Body of pancreas (tissue), 4 donors: ENCODE data around the gene TBC1D14. TPM values are rescaled to one million over a fixed set of nuclear protein-coding genes. Genes with fewer than 3 reads are reported as not detected.

Source experiments
- ATAC-seq: fragments of 150-250 bp; one replicate; pipeline ENCODE4 v1.9.1; 2016
- DNase-seq, 4 donors: peaks; one replicate each; pipeline ENCODE4 v3.0.0-alpha.2; 2019
- H3K27ac ChIP-seq, 4 donors: fragments of 200-600 bp; sonication (generic); 1 replicate in 3 of 4; 2 replicates in 1 of 4; pipeline versions ENCODE4 v1.5.1 to v1.6.1; 2016 to 2019; ENCODE audit warnings: mild to moderate bottlenecking in 1 of 4, mixed read lengths in 1 of 4, moderate library complexity in 1 of 4
- H3K27me3 ChIP-seq, 2 donors: fragments of 200-600 bp; sonication (generic); one replicate each; pipeline ENCODE4 v1.6.0; 2016; ENCODE audit warnings: mild to moderate bottlenecking in 1 of 2
- H3K36me3 ChIP-seq, 2 donors: fragments of 200-600 bp; sonication (generic); replicated peaks in 1 of 2; 2 replicates each; pipeline ENCODE4 v1.5.1; 2016; ENCODE audit warnings: low read depth in 2 of 2; ENCODE audit not compliant: insufficient read depth in 1 of 2
- H3K4me1 ChIP-seq: fragments of 200-600 bp; sonication (generic); one replicate; pipeline ENCODE4 v1.6.0; 2016
- H3K4me3 ChIP-seq, 2 donors: fragments of 200-600 bp; sonication (generic); 1 replicate in 1 of 2; 2 replicates in 1 of 2; pipeline ENCODE4 v1.5.1; 2016 to 2019
- H3K9me3 ChIP-seq, 3 donors: fragments of 200-600 bp; sonication (generic); 1 replicate in 2 of 3; 2 replicates in 1 of 3; pipeline ENCODE4 v1.5.1; 2016
- POLR2A ChIP-seq, 3 donors: fragments of 450-650 bp; IDR thresholded peaks; one replicate each; pipeline ENCODE4 v1.6.1; 2016; ENCODE audit warnings: antibody characterized with exemption in 3 of 3, mild to moderate bottlenecking in 2 of 3
- WGBS, 2 donors: methylation state at CpG; one replicate each; pipeline ENCODE4 v1.1.5; 2017; 5-methylcytosine and 5-hydroxymethylcytosine counted together
- intact Hi-C: fragments of 100-400 bp; cut with DNase I; formaldehyde crosslinking; loops from one replicate; pipeline ENCODE4 v1.15.1; 2023
- total RNA-seq, 2 donors: library from RNA; depleted of rRNA; stranded (reverse); fragments of >200 nt; gene quantifications; one replicate each; pipeline ENCODE4 v1.1.0, GENCODE V29; 2016
- TF ChIP-seq, protein P1 (sequence below), 7 experiments: fragments of 450-650 bp in 4 of 7; fragments of 200-600 bp in 3 of 7; sonication (generic) in 3 of 7; IDR thresholded peaks; one replicate each; pipeline ENCODE4 v1.5.1; 2016 to 2019; ENCODE audit warnings: antibody characterized with exemption in 7 of 7

Gene TBC1D14
- total RNA-seq, 2 donors from 2014 or later: 10.5 to 20.0 TPM

GRCh38 chr4:6892190-6892908 is 17.3 kb upstream of the TBC1D14 start:
- DNase-seq: peak in 2 of 4 donors; percentile 30 to 58
- Histone ChIP-seq H3K9me3 (no peaks in the 10 kb centered on the region), H3K27me3 (no peaks in the 10 kb centered on the region), H3K4me3 (no peak overlapping the region), H3K27ac (peak overlapping the region in 2 of 4 donors; percentile 34 to 62), H3K4me1 (peaks cover 18% of the 10 kb centered on the region), H3K36me3 (no peaks in the 10 kb centered on the region)
- intact Hi-C loops: no loop called here
- no peak for TF ChIP-seq POLR2A (IDR thresholded peaks at IDR 0.05)
- TF ChIP-seq, protein P1, sequence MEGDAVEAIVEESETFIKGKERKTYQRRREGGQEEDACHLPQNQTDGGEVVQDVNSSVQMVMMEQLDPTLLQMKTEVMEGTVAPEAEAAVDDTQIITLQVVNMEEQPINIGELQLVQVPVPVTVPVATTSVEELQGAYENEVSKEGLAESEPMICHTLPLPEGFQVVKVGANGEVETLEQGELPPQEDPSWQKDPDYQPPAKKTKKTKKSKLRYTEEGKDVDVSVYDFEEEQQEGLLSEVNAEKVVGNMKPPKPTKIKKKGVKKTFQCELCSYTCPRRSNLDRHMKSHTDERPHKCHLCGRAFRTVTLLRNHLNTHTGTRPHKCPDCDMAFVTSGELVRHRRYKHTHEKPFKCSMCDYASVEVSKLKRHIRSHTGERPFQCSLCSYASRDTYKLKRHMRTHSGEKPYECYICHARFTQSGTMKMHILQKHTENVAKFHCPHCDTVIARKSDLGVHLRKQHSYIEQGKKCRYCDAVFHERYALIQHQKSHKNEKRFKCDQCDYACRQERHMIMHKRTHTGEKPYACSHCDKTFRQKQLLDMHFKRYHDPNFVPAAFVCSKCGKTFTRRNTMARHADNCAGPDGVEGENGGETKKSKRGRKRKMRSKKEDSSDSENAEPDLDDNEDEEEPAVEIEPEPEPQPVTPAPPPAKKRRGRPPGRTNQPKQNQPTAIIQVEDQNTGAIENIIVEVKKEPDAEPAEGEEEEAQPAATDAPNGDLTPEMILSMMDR (IDR thresholded peaks at IDR 0.05): no peak
- ATAC-seq: no peak
- WGBS, 2 donors: 64 to 75% methylated on average over 11 to 19 of the region's 20 CpGs

- no peaks in the 10 kb centered on the region for H3K36me3 ChIP-seq
- ATAC-seq (no peak), DNase-seq (no peak)
- H3K4me3 ChIP-seq: no peak overlapping the region
- H3K27me3 ChIP-seq: no peaks in the 10 kb centered on the region
- no peak for TF ChIP-seq POLR2A (IDR thresholded peaks at IDR 0.05)
- TF ChIP-seq, protein P1 (IDR thresholded peaks at IDR 0.05): no peak
- H3K9me3 ChIP-seq: no peaks in the 10 kb centered on the region
- intact Hi-C loops: no loop called here
- peak overlapping the region in 1 of 4 donors; percentile 62 for H3K27ac ChIP-seq
- peaks cover 18% of the 10 kb centered on the region for H3K4me1 ChIP-seq
- WGBS, 2 donors: 82 to 84% methylated on average over 6 of the region's 6 CpGs
Observed at GRCh38 chr4:6892909-6893202, 16.8 kb upstream of the TBC1D14 start.

DNA sequence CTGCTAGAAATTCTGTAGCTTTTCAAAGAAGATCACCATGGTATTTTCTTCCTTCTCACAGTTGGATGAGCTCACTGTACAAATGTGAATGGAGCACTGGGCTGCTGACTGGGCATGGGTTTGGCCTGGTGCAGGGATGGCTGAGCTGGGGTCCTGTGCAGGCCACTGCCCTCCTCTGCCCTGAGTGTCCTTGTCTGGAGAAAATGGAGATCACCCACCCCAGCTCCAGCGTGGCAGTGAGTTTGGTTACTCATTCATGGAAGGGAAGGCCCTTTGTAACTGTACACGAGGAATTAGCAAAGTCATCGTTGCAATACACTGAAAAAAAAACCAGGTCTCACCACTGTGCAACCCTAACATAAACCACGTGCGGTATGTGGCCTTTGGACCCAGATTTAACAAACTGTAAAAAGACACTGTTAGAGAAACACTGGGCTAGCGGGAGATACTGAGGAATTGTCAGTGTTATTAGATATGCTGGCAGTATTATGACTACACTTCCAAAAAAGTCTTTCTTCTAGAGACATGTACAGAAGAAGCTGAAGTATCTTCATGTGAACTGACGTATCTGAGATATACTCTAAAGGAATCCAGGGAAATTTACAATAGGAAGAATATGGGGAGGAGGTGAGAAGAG is 16.1 kb upstream of the TBC1D14 start:
- Histone ChIP-seq H3K27ac (peak overlapping the region in 2 of 4 donors; percentile 50 to 62), H3K9me3 (no peaks in the 10 kb centered on the region), H3K36me3 (no peaks in the 10 kb centered on the region), H3K4me1 (peaks cover 18% of the 10 kb centered on the region), H3K4me3 (no peak overlapping the region), H3K27me3 (no peaks in the 10 kb centered on the region)
- DNase-seq (peak in 2 of 4 donors; percentile 54 to 55), ATAC-seq (peak; percentile 89)
- TF ChIP-seq POLR2A (IDR thresholded peaks at IDR 0.05): no peak
- TF ChIP-seq, protein P1 (IDR thresholded peaks at IDR 0.05): peak in 1 of 7 experiments; percentile 11
- 13 to 16% methylated on average over 7 of the region's 7 CpGs for WGBS, 2 donors
- intact Hi-C loops: no loop called here

- no peak for ATAC-seq
Observed at GRCh38 chr4:6894086-6894478, 15.5 kb upstream of the TBC1D14 start.

More at GRCh38 chr4:6894086-6894478, 15.5 kb upstream of the TBC1D14 start:
- intact Hi-C loops: no loop called here
- H3K36me3 ChIP-seq: no peaks in the 10 kb centered on the region
- H3K9me3 ChIP-seq: no peaks in the 10 kb centered on the region
- no peak for TF ChIP-seq POLR2A (IDR thresholded peaks at IDR 0.05)
- TF ChIP-seq, protein P1 (IDR thresholded peaks at IDR 0.05): no peak
- DNase-seq: no peak
- peaks cover 18% of the 10 kb centered on the region for H3K4me1 ChIP-seq
- 87 to 98% methylated on average over 3 of the region's 3 CpGs for WGBS, 2 donors
- H3K4me3 ChIP-seq: no peak overlapping the region
- H3K27ac ChIP-seq: peak overlapping the region in 1 of 4 donors; percentile 62
- no peaks in the 10 kb centered on the region for H3K27me3 ChIP-seq
